Endothelial cell of umbilical vein (primary cell): ENCODE results near the gene INTS7. TPM values are rescaled to one million over a fixed set of nuclear protein-coding genes. Genes with fewer than 3 reads are reported as not detected.

Source experiments
- BruUV-seq: library from RNA; stranded (reverse); fragments of 400-500 nt; replicated peaks from 2 replicates; lab custom pipeline; 2021; lab: Mats Ljungman, UMichigan
- CTCF ChIA-PET: fragments of 300-600, 350-600 bp; sonication (Branson Sonifier 250); formaldehyde crosslinking; loops from one replicate; lab custom pipeline; 2021; ENCODE audit warnings: antibody characterized with exemption, inconsistent platforms; lab: Charles Lee
- POLR2A ChIA-PET: fragments of 300-600, 350-600 bp; sonication (Branson Sonifier 250); formaldehyde crosslinking; loops from one replicate; lab custom pipeline; 2021; ENCODE audit warnings: antibody characterized with exemption, inconsistent platforms; lab: Charles Lee
- DNase-seq: peaks from one replicate; pipeline ENCODE4 v3.0.0-alpha.2; 2011; ENCODE audit warnings: low read depth, low spot score
- FAIRE-seq: peaks from 2 replicates; lab custom pipeline; 2011; peaks lifted over from hg19 to GRCh38; lab: Jason Lieb, UNC
- H2AFZ ChIP-seq: 2 replicates; pipeline ENCODE4 v1.6.0; 2012; ENCODE audit warnings: low read depth, low read length, control low read depth, inconsistent platforms
- H3K27ac ChIP-seq: 2 replicates; pipeline ENCODE4 v1.5.1; 2011; ENCODE audit warnings: low read depth, mild to moderate bottlenecking, control low read depth, low read length, moderate library complexity; ENCODE audit not compliant: insufficient read depth
- H3K27me3 ChIP-seq, 2 experiments: 2 replicates each; pipeline versions ENCODE4 v1.6.0 to v1.6.1; 2011; ENCODE audit warnings: low read length in 2 of 2, mixed read lengths in 1 of 2; ENCODE audit not compliant: control insufficient read depth in 2 of 2, insufficient read depth in 2 of 2
- H3K36me3 ChIP-seq, 2 experiments: 2 replicates in 1 of 2; 3 replicates in 1 of 2; pipeline ENCODE4 v1.5.1; 2011; ENCODE audit warnings: low read length in 2 of 2, mild to moderate bottlenecking in 1 of 2, moderate library complexity in 1 of 2; ENCODE audit not compliant: control insufficient read depth in 2 of 2, insufficient read depth in 2 of 2; ENCODE audit errors: extremely low read depth in 1 of 2
- H3K4me1 ChIP-seq: 3 replicates; pipeline ENCODE4 v1.5.1; 2011; ENCODE audit warnings: mild to moderate bottlenecking, low read length; ENCODE audit not compliant: control insufficient read depth, insufficient read depth; ENCODE audit errors: extremely low read depth
- H3K4me2 ChIP-seq: 2 replicates; pipeline ENCODE4 v1.6.1; 2011; ENCODE audit warnings: low read length, control low read depth, mixed read lengths; ENCODE audit not compliant: insufficient read depth
- H3K4me3 ChIP-seq, 3 experiments: fragments of 200-600 bp in 1 of 3; sonication (generic), shearing (Covaris generic) in 1 of 3; replicated peaks in 1 of 3; 2 replicates each; pipeline ENCODE4 v1.5.1; 2011 to 2016; ENCODE audit warnings: control low read depth in 3 of 3, low read length in 3 of 3, mild to moderate bottlenecking in 2 of 3, inconsistent platforms in 1 of 3, low read depth in 1 of 3, moderate library complexity in 1 of 3; ENCODE audit not compliant: insufficient read depth in 1 of 3
- H3K79me2 ChIP-seq: 2 replicates; pipeline ENCODE4 v1.6.0; 2012; ENCODE audit warnings: low read length, inconsistent platforms; ENCODE audit not compliant: control insufficient read depth, insufficient read depth
- H3K9ac ChIP-seq: replicated peaks from 2 replicates; pipeline ENCODE3; 2011; ENCODE audit warnings: low read length, control low read depth; ENCODE audit not compliant: insufficient read depth; ENCODE audit errors: extremely low read depth
- H3K9me1 ChIP-seq: replicated peaks from 3 replicates; pipeline ENCODE4 v1.6.0; 2011; ENCODE audit warnings: mild to moderate bottlenecking, low read length; ENCODE audit not compliant: control insufficient read depth, insufficient read depth; ENCODE audit errors: extremely low read depth
- H3K9me3 ChIP-seq: replicated peaks from 2 replicates; pipeline ENCODE4 v1.5.1; 2012; ENCODE audit warnings: low read length, inconsistent platforms; ENCODE audit not compliant: control insufficient read depth, insufficient read depth
- H4K20me1 ChIP-seq: replicated peaks from 2 replicates; pipeline ENCODE3; 2011; ENCODE audit warnings: mild to moderate bottlenecking, low read length; ENCODE audit not compliant: control insufficient read depth, insufficient read depth; ENCODE audit errors: extremely low read depth
- CTCF ChIP-seq, 2 donors: IDR thresholded peaks; 1 replicate in 1 of 2; 2 replicates in 1 of 2; pipeline ENCODE4 v1.5.1; 2011; ENCODE audit warnings: low read length in 2 of 2, mild to moderate bottlenecking in 2 of 2, moderate library complexity in 2 of 2, control low read depth in 1 of 2, inconsistent platforms in 1 of 2, low read depth in 1 of 2; ENCODE audit not compliant: insufficient read depth in 1 of 2; ENCODE audit errors: extremely low read depth in 1 of 2
- EZH2 ChIP-seq: IDR thresholded peaks from 2 replicates; pipeline ENCODE4 v1.6.1; 2012; ENCODE audit warnings: borderline replicate concordance, low read depth, mild to moderate bottlenecking, moderate library complexity, low read length, inconsistent platforms; ENCODE audit not compliant: severe bottlenecking
- FOS ChIP-seq: IDR thresholded peaks from 2 replicates; pipeline ENCODE4 v1.6.1; 2011; ENCODE audit warnings: mild to moderate bottlenecking, low read length, moderate library complexity, borderline replicate concordance; ENCODE audit not compliant: insufficient read depth
- GATA2 ChIP-seq: IDR thresholded peaks from 2 replicates; pipeline ENCODE4 v1.7.0; 2011; ENCODE audit warnings: low read depth, mild to moderate bottlenecking, moderate library complexity, mixed read lengths, low read length; ENCODE audit not compliant: insufficient read length, insufficient read depth
- JUN ChIP-seq: IDR thresholded peaks from 2 replicates; pipeline ENCODE4 v1.6.1; 2011; ENCODE audit warnings: borderline replicate concordance, low read depth; ENCODE audit not compliant: insufficient read length, insufficient read depth
- MAX ChIP-seq: IDR thresholded peaks from 2 replicates; pipeline ENCODE4 v1.6.1; 2011; ENCODE audit not compliant: insufficient read depth, insufficient read length
- MYC ChIP-seq: IDR thresholded peaks from one replicate; pipeline ENCODE4 v1.6.1; 2011; ENCODE audit warnings: mild to moderate bottlenecking, low read depth, low read length
- POLR2A ChIP-seq: IDR thresholded peaks from 2 replicates; pipeline ENCODE4 v1.6.1; 2012; ENCODE audit warnings: low read depth, mild to moderate bottlenecking, control low read depth, low read length
- POLR2AphosphoS5 ChIP-seq: IDR thresholded peaks from 2 replicates; pipeline ENCODE4 v1.6.1; 2012; ENCODE audit warnings: low read depth, mild to moderate bottlenecking, control low read depth, low read length, moderate library complexity; ENCODE audit not compliant: insufficient read depth
- dilution Hi-C: fragments of 300-500 bp; cut with MboI; formaldehyde crosslinking; loops from one replicate; pipeline ENCODE4 v1.15.0; 2019; ENCODE audit warnings: low sequenced_read_pairs; ENCODE audit not compliant: extremely low pct_ligation_motif_present
- intact Hi-C: fragments of 100-400 bp; cut with micrococcal nuclease; formaldehyde crosslinking; loops from one replicate; pipeline ENCODE4 v1.10.0; 2022
- polyA plus RNA-seq, 4 experiments: library from polyadenylated mRNA; depleted of rRNA in 3 of 4; stranded (reverse) in 3 of 4; unstranded in 1 of 4; fragments of >200 nt; gene quantifications; 2 replicates each; pipeline versions ENCODE4 v1.2.1 to v1.2.3, GENCODE V29; 2011 to 2012; ENCODE audit warnings: missing spikeins in 1 of 4
- total RNA-seq: library from RNA; stranded (reverse); gene quantifications from 2 replicates; pipeline ENCODE4 v1.2.3, GENCODE V29; 2021

The INTS7 gene
- total and polyA plus RNA-seq, 2 donors (not counting 3 experiments of a cell fraction or from before 2014, with no cell fraction given): 9.1 to 18.1 TPM

- intact Hi-C loops: no loop called here
- Histone ChIP-seq H3K9me3 (no peaks in the 10 kb centered on the region), H3K27me3 (no peaks in the 10 kb centered on the region), H3K4me1 (no peaks in the 10 kb centered on the region), H3K9ac (no peak overlapping the region), H3K4me2 (no peak overlapping the region), H4K20me1 (no peaks in the 10 kb centered on the region), H3K9me1 (no peaks in the 10 kb centered on the region), H3K4me3 (no peak overlapping the region), H3K79me2 (peaks cover 29% of the 10 kb centered on the region), H2AFZ (no peak overlapping the region), H3K36me3 (peaks cover 0 to 3% of the 10 kb centered on the region in 2 experiments), H3K27ac (no peak overlapping the region)
- no peak for TF ChIP-seq JUN
- TF ChIP-seq CTCF (IDR thresholded peaks at IDR 0.05; ENCODE audit: extremely low read depth in 1 of 2, insufficient read depth in 1 of 2, low read depth in 1 of 2, low read length in 2 of 2): no peak
- TF ChIP-seq POLR2A: no peak
- no peak for TF ChIP-seq GATA2
- no peak for TF ChIP-seq MYC
- TF ChIP-seq MAX: no peak
- no peak for TF ChIP-seq FOS
- no peak for TF ChIP-seq EZH2
- no peak for TF ChIP-seq POLR2AphosphoS5
- no peak for DNase-seq
- CTCF ChIA-PET: interaction anchor here (0.6 to 1.9 kb wide), 2 partner anchors 8 to 14 kb away, joined by 3 to 9 read pairs; partner anchors contain the start of genes DTL and INTS7
- POLR2A ChIA-PET: no interaction called here
- dilution Hi-C loops: no loop called here
- no TSS peak for BruUV-seq
- no peak for FAIRE-seq
Observed at GRCh38 chr1:212020975-212021374, 14.4 kb downstream of the INTS7 start.
